HPDE6-E6E7 (cell line): ENCODE data around the gene PFKM.

Source experiments
- DNase-seq: peaks from one replicate; pipeline ENCODE4 v3.0.0; 2011; ENCODE audit warnings: missing footprints; ENCODE audit errors: extremely low spot score

The PFKM gene

GRCh38 chr12:48187916-48188695 lies 68.9 kb downstream of the PFKM start:
- DNase-seq: no peak

GRCh38 chr12:48189331-48190125 lies 70.4 kb downstream of the PFKM start:
- DNase-seq: peak; percentile 33

DNA sequence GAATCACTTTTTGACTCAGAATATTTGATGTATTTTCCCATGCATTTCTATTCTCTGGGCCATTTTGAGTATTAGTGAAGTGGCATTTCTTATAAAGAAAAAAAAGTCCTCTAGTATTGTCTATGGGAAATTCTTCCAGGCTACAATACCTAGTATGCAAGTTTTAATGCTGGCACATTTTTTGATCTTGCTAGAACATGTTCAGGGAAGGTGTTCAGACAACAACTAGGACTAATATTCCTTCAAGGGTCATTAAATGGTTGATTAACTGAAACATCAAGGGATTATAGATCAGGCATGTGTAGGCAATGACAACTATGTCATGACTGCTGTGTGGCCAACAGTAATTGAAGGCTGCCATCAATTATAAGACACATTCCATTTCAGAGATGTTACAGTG lies 71.9 kb downstream of the PFKM start:
- no peak for DNase-seq

DNA sequence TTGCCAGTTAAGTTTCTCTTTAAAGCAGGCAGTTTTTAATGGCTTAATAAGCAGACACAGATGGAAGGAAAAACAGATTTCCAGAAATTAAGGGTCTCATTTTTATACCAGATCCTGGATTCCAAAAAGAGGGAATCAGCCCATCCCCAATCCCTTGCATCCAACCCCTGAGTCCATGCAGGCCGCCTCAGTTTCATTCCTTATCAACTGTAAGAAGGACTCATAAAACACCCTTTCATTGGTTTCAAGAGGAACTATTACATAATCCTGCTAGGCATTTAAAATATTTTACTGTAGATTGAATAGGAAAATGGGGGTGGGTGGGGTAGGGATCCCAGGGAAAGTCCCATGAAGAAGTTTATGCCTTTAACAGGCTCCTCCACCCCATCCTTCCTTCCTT lies 73.7 kb downstream of the PFKM start:
- DNase-seq: no peak

DNA sequence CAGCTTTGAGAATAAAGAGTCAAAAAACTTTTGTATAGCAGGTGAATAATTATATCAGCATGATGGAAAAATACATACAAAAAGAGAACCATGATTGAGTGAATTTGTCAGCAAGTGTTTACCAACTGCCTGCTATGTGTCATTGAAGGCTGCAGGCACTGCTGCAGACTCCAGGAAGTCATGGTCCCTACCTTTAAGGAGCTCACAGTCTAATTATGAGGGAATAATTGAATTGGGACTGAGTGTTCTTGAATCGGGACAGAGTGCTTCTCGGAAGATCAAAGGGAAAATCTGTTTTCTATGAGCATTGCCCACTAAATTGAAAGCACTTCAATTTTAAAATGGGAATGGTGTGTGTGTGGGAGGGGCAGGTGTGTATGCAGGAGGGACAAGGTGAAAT lies 74.5 kb downstream of the PFKM start:
- no peak for DNase-seq

DNA sequence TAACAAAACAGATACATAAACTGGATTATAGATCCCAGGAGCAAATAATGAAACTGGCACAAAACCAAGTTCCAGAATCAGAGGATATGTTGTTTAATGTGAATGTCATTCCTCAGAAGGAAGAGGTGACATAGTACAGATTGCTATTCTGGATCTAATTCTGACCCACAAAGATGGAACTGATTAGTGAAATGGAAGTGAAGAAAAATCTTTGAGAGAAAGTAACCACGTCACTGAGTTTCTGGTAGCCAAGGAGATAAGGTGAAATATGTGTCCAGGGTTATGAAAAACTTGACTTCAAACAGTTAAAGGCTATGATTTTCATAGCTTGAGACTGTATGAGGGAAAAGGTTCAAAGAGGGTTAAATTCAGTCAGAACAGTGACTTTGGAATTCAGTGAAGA lies 75.6 kb downstream of the PFKM start:
- no peak for DNase-seq
